Heart left ventricle (tissue), 13 donors: ENCODE data around the gene AAK1.

Experiments
- POLR2A ChIP-seq, 2 donors: fragments of 450-650 bp; IDR thresholded peaks; one replicate each; pipeline ENCODE4 v1.6.1; 2017; ENCODE audit warnings: antibody characterized with exemption in 2 of 2, mild to moderate bottlenecking in 2 of 2, moderate library complexity in 2 of 2
- TF ChIP-seq, protein P1 (sequence below), 12 donors: fragments of 200-600 bp; sonication (generic) in 4 of 12; IDR thresholded peaks; one replicate each; pipeline versions ENCODE4 v1.5.0 to v1.8.0; 2018 to 2022; ENCODE audit warnings: antibody characterized with exemption in 12 of 12, mild to moderate bottlenecking in 5 of 12
- donor health status: ischemic (EF 13 %, LVEDD 7.1; RV severe dilation, severe dysfunction).
- donor health status: DM: no; HTN: yes; CAD: no.
- donor health status: DM: no; HTN: no; CAD: no.
- donor health status: ischemic (EF 25% LVEDD 6.9; RV normal size, moderate dysfunction).
- donor health status: ischemic (EF 25% LVEDD 5.7; RV mildly dilated, moderate dysfunction).
- donor health status: ischemic (EF 35%, LVEDD 5.7; RV mildly dilated, moderate dysfunction).
- donor health status: nonischemic (EF 11% LVEDD 7.7; RV severe dilation, severe dysfunction).
- donor health status: DM: yes; HTN: yes; CAD: no.
- donor health status: PGD.
- donor health status: ischemic (EF 29% LVEDD 5.4; RV normal size, mild dysfunction).
- donor health status: nonischemic (EF 23%, LVEDD 6.1; RV moderate dilation, normal function).

DNA sequence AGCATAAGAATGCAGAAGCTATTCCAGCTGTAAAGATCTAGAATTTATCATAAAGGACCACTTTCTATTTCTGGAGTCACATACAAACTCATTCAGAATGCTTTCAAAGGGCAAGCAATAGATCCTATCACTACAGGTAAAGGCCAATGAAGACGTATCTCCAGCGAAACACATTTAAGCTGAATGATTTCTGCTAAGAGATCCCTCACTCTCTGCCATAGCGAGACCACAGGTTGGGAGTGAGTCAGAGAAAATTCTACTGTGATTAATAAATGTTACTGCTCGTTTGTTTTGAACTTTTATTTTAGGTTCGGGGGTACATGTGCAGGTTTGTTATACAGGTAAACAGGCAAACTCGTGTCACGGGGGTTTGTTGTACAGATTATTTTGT lies 133.8 kb downstream of the AAK1 start:
- TF ChIP-seq POLR2A (IDR thresholded peaks at IDR 0.05) = no peak
- TF ChIP-seq, protein P1, sequence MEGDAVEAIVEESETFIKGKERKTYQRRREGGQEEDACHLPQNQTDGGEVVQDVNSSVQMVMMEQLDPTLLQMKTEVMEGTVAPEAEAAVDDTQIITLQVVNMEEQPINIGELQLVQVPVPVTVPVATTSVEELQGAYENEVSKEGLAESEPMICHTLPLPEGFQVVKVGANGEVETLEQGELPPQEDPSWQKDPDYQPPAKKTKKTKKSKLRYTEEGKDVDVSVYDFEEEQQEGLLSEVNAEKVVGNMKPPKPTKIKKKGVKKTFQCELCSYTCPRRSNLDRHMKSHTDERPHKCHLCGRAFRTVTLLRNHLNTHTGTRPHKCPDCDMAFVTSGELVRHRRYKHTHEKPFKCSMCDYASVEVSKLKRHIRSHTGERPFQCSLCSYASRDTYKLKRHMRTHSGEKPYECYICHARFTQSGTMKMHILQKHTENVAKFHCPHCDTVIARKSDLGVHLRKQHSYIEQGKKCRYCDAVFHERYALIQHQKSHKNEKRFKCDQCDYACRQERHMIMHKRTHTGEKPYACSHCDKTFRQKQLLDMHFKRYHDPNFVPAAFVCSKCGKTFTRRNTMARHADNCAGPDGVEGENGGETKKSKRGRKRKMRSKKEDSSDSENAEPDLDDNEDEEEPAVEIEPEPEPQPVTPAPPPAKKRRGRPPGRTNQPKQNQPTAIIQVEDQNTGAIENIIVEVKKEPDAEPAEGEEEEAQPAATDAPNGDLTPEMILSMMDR (IDR thresholded peaks at IDR 0.05) = no peak
